Pancreas (tissue), 10 donors: Measurements from ENCODE around the gene RASAL2. TPM values are rescaled to one million over a fixed set of nuclear protein-coding genes. Genes with fewer than 3 reads are reported as not detected.
A peak's percentile ranks its signal among the peaks of the same experiment; 100 is the strongest.
"Not testable (repeated sequence)": the region's sequence is repeated elsewhere in the genome, so short reads cannot be mapped to it uniquely, and the experiment has no call there.

Source experiments
- ATAC-seq, 4 donors: fragments of 200-7000 bp; cut with Tn5 transposase; one replicate each; pipeline versions ENCODE4 v1.8.0 to v1.9.1; 2020; ENCODE audit warnings: mild to moderate bottlenecking in 4 of 4, moderate library complexity in 4 of 4
- DNase-seq, 6 donors: peaks; one replicate each; pipeline ENCODE4 v3.0.0-alpha.2; 2020
- FAIRE-seq: peaks from 2 replicates; lab custom pipeline; 2012; peaks lifted over from hg19 to GRCh38; lab: Jason Lieb, UNC
- H3K27ac ChIP-seq, 4 donors: fragments of 200-600 bp; sonication (generic); 1 replicate in 3 of 4; 2 replicates in 1 of 4; pipeline versions ENCODE4 v1.5.0 to v1.8.0; 2020
- H3K27me3 ChIP-seq, 4 donors: fragments of 200-600 bp; one replicate each; pipeline ENCODE4 v1.8.0; 2021
- H3K36me3 ChIP-seq, 3 donors: fragments of 200-600 bp; sonication (generic) in 1 of 3; one replicate each; pipeline versions ENCODE4 v1.5.0 to v1.8.0; 2020 to 2021
- H3K4me1 ChIP-seq, 3 donors: fragments of 200-600 bp; one replicate each; pipeline ENCODE4 v1.8.0; 2021
- H3K4me3 ChIP-seq, 4 donors: fragments of 200-600 bp; sonication (generic) in 2 of 4; one replicate each; pipeline versions ENCODE4 v1.5.0 to v1.8.0; 2020 to 2021
- H3K9me3 ChIP-seq, 4 donors: fragments of 200-600 bp; one replicate each; pipeline ENCODE4 v1.8.0; 2021
- CTCF ChIP-seq, 4 donors: fragments of 200-600 bp; sonication (generic) in 3 of 4; IDR thresholded peaks; one replicate each; pipeline versions ENCODE4 v1.5.0 to v1.8.0; 2021; ENCODE audit warnings: antibody characterized with exemption in 4 of 4
- WGBS, 2 donors: extraction: QIAGEN DNeasy Blood & Tissue Kit; methylation state at CpG; one replicate each; pipeline ENCODE4 v1.1.7; 2013; 5-methylcytosine and 5-hydroxymethylcytosine counted together
- intact Hi-C, 3 donors: fragments of 100-400 bp; cut with DNase I; formaldehyde crosslinking; loops; one replicate each; pipeline versions ENCODE4 v1.11.1 to v1.14.2; 2022
- polyA plus RNA-seq, 2 donors: library from polyadenylated mRNA; stranded (reverse); fragments of 200-250 nt; gene quantifications; one replicate each; pipeline ENCODE4 v1.2.3, GENCODE V29; 2013
- total RNA-seq, 6 donors: library from RNA; stranded (reverse); fragmentation: NEBNext Ultra II Directional in 4 of 6; extraction: Animal tissue kit (Norgen Biotek cat#: 25700) in 4 of 6; gene quantifications; one replicate each; pipeline versions ENCODE4 v1.2.1 to v1.2.4, GENCODE V29; 2021 to 2023
- donor health status: healthy with polysubstance abuse.
- donor health status: DM: no; HTN: no; CAD: no; lungs with moderate emphysema.
- donor health status: DM: no; HTN: no; CAD: no.
- donor health status: control.
- donor health status: control.
- donor health status: Bipolar disorder and iron deficiency.
- donor health status: DM: yes; HTN: yes; CAD: no.
- donor health status: DM: no; HTN: no; CAD: no.
- donor health status: DM: no; HTN: no; CAD: no.
- donor health status: DM: yes; HTN: yes; CAD: no.

The RASAL2 gene
- total and polyA plus RNA-seq, 8 donors, result 2.5 to 12.9 (median 4.9) TPM

- ATAC-seq (no peak), FAIRE-seq (no peak), DNase-seq (no peak)
- intact Hi-C loops, result loop anchor here in 2 of 3 donors (5.0 to 10.0 kb wide), 3 partner anchors 189 to 466 kb away; no protein-coding TSS in a partner anchor
- Histone ChIP-seq H3K27ac (no peak overlapping the region), H3K9me3 (no peaks in the 10 kb centered on the region), H3K4me3 (no peak overlapping the region), H3K4me1 (no peaks in the 10 kb centered on the region), H3K27me3 (no peaks in the 10 kb centered on the region), H3K36me3 (no peaks in the 10 kb centered on the region)
- no peak for TF ChIP-seq CTCF (IDR thresholded peaks at IDR 0.05)
- 76 to 86% methylated on average over 10 of the region's 10 CpGs for WGBS, 2 donors
Observed at GRCh38 chr1:178500936-178501554, 407.1 kb downstream of the RASAL2 start.

- H3K9me3 ChIP-seq, result no peaks in the 10 kb centered on the region
- no peaks in the 10 kb centered on the region for H3K36me3 ChIP-seq
- no peak overlapping the region for H3K27ac ChIP-seq
- TF ChIP-seq CTCF (IDR thresholded peaks at IDR 0.05), result peak; percentile 87 to 95 (median 92)
- DNase-seq, result peak; percentile 62 to 92 (median 81)
- no peaks in the 10 kb centered on the region for H3K27me3 ChIP-seq
- no peak overlapping the region for H3K4me3 ChIP-seq
- H3K4me1 ChIP-seq, result no peaks in the 10 kb centered on the region
- peak; percentile 81 to 93 (median 88) for ATAC-seq
- 14 to 22% methylated on average over 5 of the region's 5 CpGs for WGBS, 2 donors
- FAIRE-seq, result no peak
- intact Hi-C loops, result loop anchor here in 2 of 3 donors (5.0 to 10.0 kb wide), 3 partner anchors 190 to 467 kb away; no protein-coding TSS in a partner anchor
Observed at GRCh38 chr1:178501705-178502329, 407.9 kb downstream of the RASAL2 start.

- Histone ChIP-seq H3K4me3 (no peak overlapping the region), H3K4me1 (no peaks in the 10 kb centered on the region), H3K27me3 (no peaks in the 10 kb centered on the region), H3K27ac (no peak overlapping the region), H3K36me3 (no peaks in the 10 kb centered on the region), H3K9me3 (no peaks in the 10 kb centered on the region)
- DNase-seq (no peak), ATAC-seq (no peak), FAIRE-seq (no peak)
- WGBS, 2 donors, result 79 to 88% methylated on average over 3 of the region's 3 CpGs
- intact Hi-C loops, result loop anchor here in 2 of 3 donors (5.0 to 10.0 kb wide), 3 partner anchors 190 to 468 kb away; no protein-coding TSS in a partner anchor
- TF ChIP-seq CTCF (IDR thresholded peaks at IDR 0.05), result no peak
Observed at GRCh38 chr1:178502330-178502714, 408.4 kb downstream of the RASAL2 start.

GRCh38 chr1:178502856-178503255 lies 409.0 kb downstream of the RASAL2 start:
- FAIRE-seq (no peak), ATAC-seq (no peak), DNase-seq (no peak)
- H3K9me3 ChIP-seq, result no peaks in the 10 kb centered on the region
- intact Hi-C loops, result loop anchor here in 2 of 3 donors (5.0 to 10.0 kb wide), 3 partner anchors 191 to 468 kb away; no protein-coding TSS in a partner anchor
- no peak for TF ChIP-seq CTCF (IDR thresholded peaks at IDR 0.05)
- H3K4me3 ChIP-seq, result no peak overlapping the region
- H3K27ac ChIP-seq, result no peak overlapping the region
- WGBS, 2 donors, result 80 to 83% methylated on average over 5 of the region's 5 CpGs
- no peaks in the 10 kb centered on the region for H3K27me3 ChIP-seq
- no peaks in the 10 kb centered on the region for H3K4me1 ChIP-seq
- H3K36me3 ChIP-seq, result no peaks in the 10 kb centered on the region

- H3K4me3 ChIP-seq, H3K27me3 ChIP-seq, H3K9me3 ChIP-seq, DNase-seq, FAIRE-seq, H3K27ac ChIP-seq, H3K36me3 ChIP-seq, H3K4me1 ChIP-seq, ATAC-seq: not testable (repeated sequence)
- intact Hi-C loops, result loop anchor here in 2 of 3 donors (5.0 to 10.0 kb wide), 3 partner anchors 191 to 469 kb away; no protein-coding TSS in a partner anchor
- WGBS, 2 donors, result 87 to 93% methylated on average over 14 of the region's 14 CpGs
Observed at GRCh38 chr1:178503316-178503715, 409.4 kb downstream of the RASAL2 start.
